OCI-LY1 (cell line): Measurements from ENCODE around the gene OGA.

Experiments used
- H2AFZ ChIP-seq: fragments of 200-600 bp; sonication (generic), shearing (Covaris generic); 2 replicates; pipeline ENCODE4 v1.6.0; 2014; ENCODE audit warnings: antibody characterized with exemption, mild to moderate bottlenecking, low read length
- H3F3A ChIP-seq: fragments of 200-600 bp; sonication (generic), shearing (Covaris generic); 2 replicates; pipeline ENCODE4 v1.6.0; 2014; ENCODE audit warnings: mild to moderate bottlenecking, antibody characterized with exemption, low read length, moderate library complexity; ENCODE audit not compliant: insufficient read depth
- H3K27ac ChIP-seq: fragments of 200-600 bp; sonication (generic); 2 replicates; pipeline ENCODE4 v1.5.1; 2014; ENCODE audit warnings: low read length, mixed run types, mild to moderate bottlenecking, low read depth; ENCODE audit not compliant: poor library complexity, severe bottlenecking
- H3K27me3 ChIP-seq: fragments of 200-600 bp; sonication (generic); 2 replicates; pipeline ENCODE4 v1.6.0; 2014; ENCODE audit warnings: antibody characterized with exemption, mild to moderate bottlenecking, low read length, moderate library complexity; ENCODE audit not compliant: insufficient read depth
- H3K36me3 ChIP-seq: fragments of 200-600 bp; sonication (generic); 2 replicates; pipeline ENCODE4 v1.6.1; 2014; ENCODE audit warnings: mild to moderate bottlenecking, antibody characterized with exemption, low read length, moderate library complexity, mixed read lengths; ENCODE audit not compliant: insufficient read depth
- H3K4me1 ChIP-seq: fragments of 200-600 bp; sonication (generic); 2 replicates; pipeline ENCODE4 v1.5.1; 2014; ENCODE audit warnings: mild to moderate bottlenecking, low read length, moderate library complexity; ENCODE audit not compliant: insufficient read depth, severe bottlenecking
- H3K4me2 ChIP-seq: fragments of 200-600 bp; sonication (generic), shearing (Covaris generic); 2 replicates; pipeline ENCODE4 v1.6.1; 2014; ENCODE audit warnings: low read length
- H3K4me3 ChIP-seq: fragments of 200-600 bp; sonication (generic); 2 replicates; pipeline ENCODE4 v1.5.1; 2014; ENCODE audit warnings: low read length, low read depth, mild to moderate bottlenecking, mixed read lengths; ENCODE audit not compliant: poor library complexity, severe bottlenecking
- H3K79me2 ChIP-seq: fragments of 200-600 bp; shearing (Covaris generic); 2 replicates; pipeline ENCODE4 v1.6.1; 2016; ENCODE audit warnings: mixed run types, low read length, mixed read lengths; ENCODE audit not compliant: insufficient read depth
- H3K9ac ChIP-seq: fragments of 200-600 bp; sonication (generic), shearing (Covaris generic); 2 replicates; pipeline ENCODE4 v1.6.1; 2014; ENCODE audit warnings: mild to moderate bottlenecking, low read length, mixed read lengths
- H3K9me2 ChIP-seq: fragments of 200-600 bp; sonication (generic), shearing (Covaris generic); 2 replicates; pipeline ENCODE4 v1.6.1; 2014; ENCODE audit warnings: low read depth, mild to moderate bottlenecking, low read length, mixed read lengths
- H3K9me3 ChIP-seq: fragments of 200-600 bp; shearing (Covaris generic); 2 replicates; pipeline ENCODE4 v1.6.1; 2014; ENCODE audit warnings: low read length, mixed read lengths
- H4K20me1 ChIP-seq: fragments of 200-600 bp; sonication (generic), shearing (Covaris generic); 2 replicates; pipeline ENCODE4 v1.6.0; 2016; ENCODE audit warnings: mild to moderate bottlenecking, low read length; ENCODE audit not compliant: insufficient read depth
- CTCF ChIP-seq: fragments of 200-600 bp; sonication (generic), shearing (Covaris generic); IDR thresholded peaks from 2 replicates; pipeline ENCODE4 v1.5.1; 2017; ENCODE audit warnings: mild to moderate bottlenecking, antibody characterized with exemption, low read length, moderate library complexity, mixed read lengths
- EZH2 ChIP-seq: fragments of 200-600 bp; sonication (generic), shearing (Covaris generic); IDR thresholded peaks from 2 replicates; pipeline ENCODE4 v1.8.0; 2017; ENCODE audit warnings: borderline replicate concordance, mixed run types, mild to moderate bottlenecking, antibody characterized with exemption, low read length, moderate library complexity, mixed read lengths

The OGA gene

GRCh38 chr10:101845893-101846292 lies 27.6 kb upstream of the OGA start:
- Histone ChIP-seq H3F3A (no peaks in the 10 kb centered on the region), H3K9me3 (no peaks in the 10 kb centered on the region), H3K79me2 (no peaks in the 10 kb centered on the region), H3K4me3 (no peak overlapping the region), H3K9ac (no peak overlapping the region), H3K9me2 (no peaks in the 10 kb centered on the region), H3K36me3 (no peaks in the 10 kb centered on the region), H4K20me1 (no peaks in the 10 kb centered on the region), H3K27ac (no peak overlapping the region), H2AFZ (no peak overlapping the region), H3K27me3 (no peaks in the 10 kb centered on the region), H3K4me1 (peaks cover 16% of the 10 kb centered on the region), H3K4me2 (no peak overlapping the region)
- TF ChIP-seq CTCF (no peak), EZH2 (no peak)

- Histone ChIP-seq H2AFZ (no peak within 1 kb of the TSS), H3K4me1 (peaks cover 25% of the 10 kb centered on the region), H3F3A (no peaks in the 10 kb centered on the region), H3K79me2 (no peaks in the 10 kb centered on the region), H3K9me3 (no peaks in the 10 kb centered on the region), H3K9me2 (no peaks in the 10 kb centered on the region), H3K4me2 (peak within 1 kb of the TSS; percentile 79), H3K27ac (no peak within 1 kb of the TSS), H3K36me3 (no peaks in the 10 kb centered on the region), H4K20me1 (no peaks in the 10 kb centered on the region), H3K27me3 (no peaks in the 10 kb centered on the region), H3K9ac (peak within 1 kb of the TSS; percentile 47; the same call in 1 of the 2 replicates), H3K4me3 (peak within 1 kb of the TSS; percentile 63)
- TF ChIP-seq EZH2 (no peak), CTCF (peak; percentile 63)
Observed at GRCh38 chr10:101843032-101844021, 25.1 kb upstream of the OGA start, which contains the start of gene KCNIP2. Gene KCNIP2 (minus strand): TSS chr10:101843800. CDS start chr10:101843568, 232 bp downstream.

GRCh38 chr10:101841826-101842225 lies 23.6 kb upstream of the OGA start:
- Histone ChIP-seq H3K4me1 (peaks cover 25% of the 10 kb centered on the region), H3K9ac (no peak overlapping the region), H3K36me3 (no peaks in the 10 kb centered on the region), H3K27me3 (no peaks in the 10 kb centered on the region), H3K4me3 (no peak overlapping the region), H4K20me1 (no peaks in the 10 kb centered on the region), H2AFZ (no peak overlapping the region), H3K9me3 (no peaks in the 10 kb centered on the region), H3F3A (no peaks in the 10 kb centered on the region), H3K9me2 (no peaks in the 10 kb centered on the region), H3K4me2 (no peak overlapping the region), H3K79me2 (no peaks in the 10 kb centered on the region), H3K27ac (no peak overlapping the region)
- TF ChIP-seq EZH2, result no peak
- TF ChIP-seq CTCF, result no peak
